ENCODE measurements around the gene TNIK.

DNA sequence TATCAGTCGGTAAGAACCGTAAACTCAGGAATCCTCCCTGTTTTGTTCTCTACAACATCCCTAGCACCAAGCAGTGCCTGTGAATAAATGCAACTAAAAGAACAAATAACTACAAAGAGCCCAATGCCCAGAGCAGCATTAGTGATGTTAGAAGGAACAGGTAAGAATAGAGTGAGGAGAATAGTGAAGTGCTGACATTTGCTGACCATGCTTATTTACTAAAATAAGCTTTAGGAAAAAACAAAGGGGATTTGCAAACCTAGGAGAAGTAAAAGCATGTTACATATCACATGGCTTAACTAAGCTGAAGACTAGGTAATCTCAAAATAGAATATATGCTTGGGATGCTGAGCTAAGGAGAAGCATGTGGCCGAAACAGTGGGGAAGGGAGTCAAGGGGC, 247.6 kb downstream of the TNIK start:
- TF ChIP-seq YY1 (IDR thresholded peaks at IDR 0.05; ENCODE audit: insufficient read depth, insufficient read length): no peak
- TF ChIP-seq SUZ12 (IDR thresholded peaks at IDR 0.05; ENCODE audit: extremely low read depth, insufficient read depth, insufficient read length): no peak
- no peak for TF ChIP-seq ZNF274 (IDR thresholded peaks at IDR 0.05; ENCODE audit: low read depth, low read length)
